ENCODE measurements around the gene SPEM1.

The SPEM1 gene

DNA sequence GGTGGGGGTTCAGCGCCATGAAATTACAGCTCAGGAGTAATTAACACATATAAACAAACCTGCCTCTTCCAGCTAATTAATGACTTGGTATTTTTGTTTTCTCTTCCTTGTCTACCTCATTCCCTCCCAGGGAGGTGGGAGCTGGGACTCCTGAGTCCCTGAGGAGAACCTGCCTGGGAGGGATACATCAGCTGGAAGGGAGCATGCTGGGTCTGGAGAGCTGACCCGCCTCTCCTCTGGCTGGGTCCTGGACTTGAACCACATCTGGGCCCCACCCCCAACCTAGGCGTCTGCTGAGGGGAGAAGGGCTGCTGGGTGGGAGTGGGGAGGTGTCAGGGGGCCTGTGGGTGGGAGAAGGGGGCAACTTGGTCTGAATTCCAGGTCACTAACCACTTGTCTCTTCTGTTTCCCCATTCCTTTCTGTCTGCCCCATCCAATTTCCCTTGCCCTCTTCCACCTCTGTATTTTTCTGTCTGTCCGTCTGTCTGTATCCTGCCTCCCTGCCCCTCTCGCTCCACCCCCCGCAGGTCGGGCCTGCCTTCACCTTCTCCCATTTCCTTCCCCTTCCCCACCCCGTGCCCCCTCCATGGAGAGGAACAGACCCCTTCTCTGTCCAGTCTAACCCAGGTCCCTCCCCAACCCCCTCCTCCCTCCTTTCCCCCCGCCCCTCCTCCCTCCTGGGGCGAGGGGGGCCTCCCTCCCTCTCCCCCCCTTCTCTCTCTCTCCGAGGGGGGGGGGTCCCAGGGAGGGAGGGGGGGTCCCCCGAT is 12.5 kb upstream of the SPEM1 start, which contains the start of gene NLGN2:
NLGN2 (plus strand) TSS at position 361 of the 767 bp plus-strand sequence. CDS start 411 bp downstream, outside the sequence.
- no peak within 1 kb of the TSS for H3K27ac ChIP-seq
- H3K27me3 ChIP-seq (ENCODE audit: insufficient read depth, low read depth, severe bottlenecking) = no peaks in the 10 kb centered on the region
- H3K4me3 ChIP-seq (ENCODE audit: low read depth, low read length) = no peak within 1 kb of the TSS
- H3K36me3 ChIP-seq = peaks cover 13% of the 10 kb centered on the region
- H3K9me3 ChIP-seq (ENCODE audit: severe bottlenecking) = no peaks in the 10 kb centered on the region
- no peak for DNase-seq
- no peak for TF ChIP-seq CTCF (IDR thresholded peaks at IDR 0.05; ENCODE audit: low read depth, low read length)

DNA sequence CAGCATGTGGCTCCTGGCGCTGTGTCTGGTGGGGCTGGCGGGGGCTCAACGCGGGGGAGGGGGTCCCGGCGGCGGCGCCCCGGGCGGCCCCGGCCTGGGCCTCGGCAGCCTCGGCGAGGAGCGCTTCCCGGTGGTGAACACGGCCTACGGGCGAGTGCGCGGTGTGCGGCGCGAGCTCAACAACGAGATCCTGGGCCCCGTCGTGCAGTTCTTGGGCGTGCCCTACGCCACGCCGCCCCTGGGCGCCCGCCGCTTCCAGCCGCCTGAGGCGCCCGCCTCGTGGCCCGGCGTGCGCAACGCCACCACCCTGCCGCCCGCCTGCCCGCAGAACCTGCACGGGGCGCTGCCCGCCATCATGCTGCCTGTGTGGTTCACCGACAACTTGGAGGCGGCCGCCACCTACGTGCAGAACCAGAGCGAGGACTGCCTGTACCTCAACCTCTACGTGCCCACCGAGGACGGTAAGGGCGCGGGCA is 11.8 kb upstream of the SPEM1 start:
- Histone ChIP-seq H3K36me3 (peaks cover 13% of the 10 kb centered on the region), H3K27me3 (ENCODE audit: insufficient read depth, low read depth, severe bottlenecking) (no peaks in the 10 kb centered on the region), H3K9me3 (ENCODE audit: severe bottlenecking) (no peaks in the 10 kb centered on the region), H3K4me3 (ENCODE audit: low read depth, low read length) (no peak overlapping the region), H3K27ac (no peak overlapping the region)
- DNase-seq = no peak
- TF ChIP-seq CTCF (IDR thresholded peaks at IDR 0.05; ENCODE audit: low read depth, low read length) = no peak

GRCh38 chr17:7408863-7409262 is 11.3 kb upstream of the SPEM1 start:
- no peak for DNase-seq
- Histone ChIP-seq H3K36me3 (peaks cover 13% of the 10 kb centered on the region), H3K27ac (no peak overlapping the region), H3K9me3 (ENCODE audit: severe bottlenecking) (no peaks in the 10 kb centered on the region), H3K27me3 (ENCODE audit: insufficient read depth, low read depth, severe bottlenecking) (no peaks in the 10 kb centered on the region), H3K4me3 (ENCODE audit: low read depth, low read length) (no peak overlapping the region)
- no peak for TF ChIP-seq CTCF (IDR thresholded peaks at IDR 0.05; ENCODE audit: low read depth, low read length)

DNA sequence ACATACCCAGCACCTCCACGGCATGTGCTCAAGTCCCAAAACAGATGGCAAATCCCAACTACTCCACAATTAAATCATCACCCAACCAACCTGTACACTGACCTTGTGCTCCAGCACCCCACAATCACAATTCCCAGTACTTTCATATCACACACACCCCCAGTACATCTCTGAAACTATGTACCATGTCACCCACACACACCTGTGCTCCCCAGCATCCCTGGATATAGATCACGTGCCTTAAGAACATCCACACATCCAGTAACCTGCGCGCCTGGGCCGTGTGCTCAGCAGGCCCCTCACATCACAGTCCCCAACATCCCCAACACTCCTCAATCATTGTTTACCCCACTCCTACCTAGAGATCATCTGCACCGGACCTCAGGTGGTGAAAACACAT is 10.4 kb upstream of the SPEM1 start:
- Histone ChIP-seq H3K4me3 (ENCODE audit: low read depth, low read length) (no peak overlapping the region), H3K27me3 (ENCODE audit: insufficient read depth, low read depth, severe bottlenecking) (no peaks in the 10 kb centered on the region), H3K27ac (no peak overlapping the region), H3K9me3 (ENCODE audit: severe bottlenecking) (no peaks in the 10 kb centered on the region), H3K36me3 (peaks cover 13% of the 10 kb centered on the region)
- DNase-seq = no peak
- TF ChIP-seq CTCF (IDR thresholded peaks at IDR 0.05; ENCODE audit: low read depth, low read length) = no peak

DNA sequence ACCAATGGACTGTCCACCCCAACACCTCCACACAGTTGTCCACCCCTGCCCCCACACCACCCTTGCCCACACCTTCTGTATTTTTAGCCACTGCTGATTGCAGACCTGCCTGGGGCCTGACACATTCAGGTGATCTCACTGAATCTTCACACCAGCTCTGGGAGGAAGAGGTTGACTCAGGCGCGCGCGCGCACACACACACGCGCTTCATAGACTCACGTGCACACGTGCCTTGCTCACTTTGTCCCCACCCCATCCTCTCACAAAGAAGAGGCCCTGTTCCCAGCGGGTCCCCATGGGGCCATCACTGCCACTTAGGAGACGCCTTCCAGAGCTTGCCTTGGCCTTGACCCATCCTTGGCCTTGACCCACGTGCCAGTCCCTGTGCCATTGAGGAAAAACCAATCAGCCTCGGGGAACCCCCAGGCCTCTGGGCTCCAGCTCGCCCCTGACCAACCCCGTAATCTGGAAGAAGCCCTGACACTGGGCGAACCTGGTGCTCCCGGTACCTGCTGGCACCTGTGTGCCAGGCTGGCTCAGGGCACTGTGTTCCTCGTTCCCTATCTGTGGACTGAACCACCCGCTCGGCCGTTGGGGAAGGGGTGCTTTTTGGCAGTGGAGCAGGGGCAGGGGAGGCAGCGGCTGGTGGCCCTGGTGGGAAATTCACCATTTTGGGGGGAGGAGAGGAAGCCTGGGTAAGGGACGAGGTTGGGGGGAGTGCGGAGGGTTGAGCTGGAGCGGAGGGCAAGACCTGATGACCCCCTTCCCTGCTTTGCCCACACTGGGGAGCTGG is 9.3 kb upstream of the SPEM1 start:
- Histone ChIP-seq H3K9me3 (ENCODE audit: severe bottlenecking) (no peaks in the 10 kb centered on the region), H3K4me3 (ENCODE audit: low read depth, low read length) (no peak overlapping the region), H3K27me3 (ENCODE audit: insufficient read depth, low read depth, severe bottlenecking) (no peaks in the 10 kb centered on the region), H3K27ac (no peak overlapping the region), H3K36me3 (peaks cover 19% of the 10 kb centered on the region)
- no peak for TF ChIP-seq CTCF (IDR thresholded peaks at IDR 0.05; ENCODE audit: low read depth, low read length)
- no peak for DNase-seq
